OCI-LY7 (cell line): Measurements from ENCODE around the gene CACNA2D1. TPM values are rescaled to one million over a fixed set of nuclear protein-coding genes. Genes with fewer than 3 reads are reported as not detected.

Experiments
- BruUV-seq: library from RNA; stranded (reverse); fragments of 400-500 nt; replicated peaks from 2 replicates; lab custom pipeline; 2021; lab: Mats Ljungman, UMichigan
- CTCF ChIA-PET: fragments of 300-600 bp; sonication (Branson Sonifier 250); formaldehyde crosslinking; loops from one replicate; lab custom pipeline; 2022; ENCODE audit warnings: antibody characterized with exemption; ENCODE audit not compliant: unreplicated experiment; lab: Charles Lee
- POLR2A ChIA-PET: fragments of 300-600 bp; sonication (Branson Sonifier 250); formaldehyde crosslinking; loops from one replicate; lab custom pipeline; 2022; ENCODE audit warnings: antibody characterized with exemption; lab: Charles Lee
- DNase-seq: peaks from one replicate; pipeline ENCODE4 v3.0.0-alpha.2; 2015; ENCODE audit warnings: low spot score
- H2AFZ ChIP-seq: fragments of 200-600 bp; sonication (generic), shearing (Covaris generic); 2 replicates; pipeline ENCODE4 v1.6.1; 2014; ENCODE audit warnings: mild to moderate bottlenecking, antibody characterized with exemption, low read length, moderate library complexity
- H3K27ac ChIP-seq: fragments of 200-600 bp; sonication (generic); 2 replicates; pipeline ENCODE4 v1.5.1; 2014; ENCODE audit warnings: mixed run types, low read depth, mild to moderate bottlenecking, moderate library complexity, low read length, inconsistent platforms; ENCODE audit not compliant: poor library complexity, severe bottlenecking
- H3K36me3 ChIP-seq: fragments of 200-600 bp; sonication (generic); 2 replicates; pipeline ENCODE4 v1.6.1; 2014; ENCODE audit warnings: mild to moderate bottlenecking, antibody characterized with exemption, low read length, moderate library complexity, mixed read lengths; ENCODE audit not compliant: insufficient read depth
- H3K4me1 ChIP-seq: fragments of 200-600 bp; sonication (generic); 2 replicates; pipeline ENCODE4 v1.5.1; 2014; ENCODE audit warnings: mild to moderate bottlenecking, low read length; ENCODE audit not compliant: insufficient read depth, poor library complexity, severe bottlenecking
- H3K4me2 ChIP-seq: fragments of 200-600 bp; sonication (generic); 2 replicates; pipeline ENCODE4 v1.6.1; 2014; ENCODE audit warnings: mild to moderate bottlenecking, low read length
- H3K4me3 ChIP-seq: fragments of 200-600 bp; sonication (generic); 2 replicates; pipeline ENCODE4 v1.5.1; 2014; ENCODE audit warnings: mild to moderate bottlenecking, low read depth, low read length; ENCODE audit not compliant: poor library complexity, severe bottlenecking
- H3K79me2 ChIP-seq: fragments of 200-600 bp; sonication (generic); 2 replicates; pipeline ENCODE4 v1.6.1; 2016; ENCODE audit warnings: low read depth, mild to moderate bottlenecking, low read length, moderate library complexity, mixed read lengths; ENCODE audit not compliant: insufficient read depth
- H3K9me2 ChIP-seq: fragments of 200-600 bp; sonication (generic); 2 replicates; pipeline ENCODE4 v1.6.1; 2016; ENCODE audit warnings: mild to moderate bottlenecking, low read length, mixed read lengths; ENCODE audit not compliant: insufficient read depth
- H3K9me3 ChIP-seq: fragments of 200-600 bp; sonication (generic); 2 replicates; pipeline ENCODE4 v1.6.1; 2014; ENCODE audit warnings: mild to moderate bottlenecking, mixed run types, low read length, mixed read lengths
- H4K20me1 ChIP-seq: fragments of 200-600 bp; sonication (generic); 2 replicates; pipeline ENCODE4 v1.6.1; 2014; ENCODE audit warnings: mild to moderate bottlenecking, antibody characterized with exemption, low read length, moderate library complexity, mixed read lengths; ENCODE audit not compliant: insufficient read depth
- CTCF ChIP-seq: fragments of 200-600 bp; sonication (generic); conservative IDR thresholded peaks from 2 replicates; pipeline ENCODE4 v1.5.1; 2014; ENCODE audit warnings: mild to moderate bottlenecking, antibody characterized with exemption, low read length, moderate library complexity, mixed read lengths
- EZH2phosphoT487 ChIP-seq: fragments of 200-600 bp; sonication (generic); IDR thresholded peaks from 2 replicates; pipeline ENCODE4 v1.6.1; 2018; ENCODE audit warnings: low read depth, borderline replicate concordance, mild to moderate bottlenecking, mixed run types, antibody characterized with exemption, low read length, moderate library complexity, mixed read lengths
- intact Hi-C: fragments of 100-400 bp; cut with micrococcal nuclease; formaldehyde crosslinking; loops from one replicate; pipeline ENCODE4 v1.10.0; 2022; ENCODE audit not compliant: unreplicated experiment
- total RNA-seq, 2 experiments: library from RNA; depleted of rRNA in 1 of 2; stranded (reverse); fragments of >200 nt in 1 of 2; shearing (Covaris generic) in 1 of 2; gene quantifications; 2 replicates each; pipeline ENCODE4 v1.2.3, GENCODE V29; 2014 to 2022

Gene CACNA2D1
- total RNA-seq, 2 experiments from 2014 or later: not detected

- H3K9me3 ChIP-seq: no peaks in the 10 kb centered on the region
- H3K9me2 ChIP-seq: no peaks in the 10 kb centered on the region
- H4K20me1 ChIP-seq: no peaks in the 10 kb centered on the region
- no peaks in the 10 kb centered on the region for H3K4me1 ChIP-seq
- no peak overlapping the region for H3K4me3 ChIP-seq
- H3K36me3 ChIP-seq: no peaks in the 10 kb centered on the region
- H3K4me2 ChIP-seq: no peak overlapping the region
- TF ChIP-seq CTCF: no peak
- no peak for TF ChIP-seq EZH2phosphoT487
- no TSS peak for BruUV-seq
- H3K79me2 ChIP-seq: no peaks in the 10 kb centered on the region
- H3K27ac ChIP-seq: no peak overlapping the region
- ChIA-PET POLR2A (no interaction called here), CTCF (no interaction called here)
- DNase-seq: no peak
- intact Hi-C loops: no loop called here
- no peak overlapping the region for H2AFZ ChIP-seq
These were observed 58.8 kb downstream of the CACNA2D1 start for GRCh38 chr7:82384779-82385178.

GRCh38 chr7:82384051-82384464 lies 59.5 kb downstream of the CACNA2D1 start:
- no peaks in the 10 kb centered on the region for H4K20me1 ChIP-seq
- no peaks in the 10 kb centered on the region for H3K9me2 ChIP-seq
- DNase-seq: no peak
- ChIA-PET CTCF (no interaction called here), POLR2A (no interaction called here)
- no TSS peak for BruUV-seq
- H3K36me3 ChIP-seq: no peaks in the 10 kb centered on the region
- TF ChIP-seq CTCF (no peak), EZH2phosphoT487 (no peak)
- no peak overlapping the region for H2AFZ ChIP-seq
- no peaks in the 10 kb centered on the region for H3K79me2 ChIP-seq
- H3K4me2 ChIP-seq: no peak overlapping the region
- H3K4me1 ChIP-seq: no peaks in the 10 kb centered on the region
- no peak overlapping the region for H3K27ac ChIP-seq
- no peaks in the 10 kb centered on the region for H3K9me3 ChIP-seq
- intact Hi-C loops: no loop called here
- H3K4me3 ChIP-seq: no peak overlapping the region

- Histone ChIP-seq H3K4me3 (no peak overlapping the region), H4K20me1 (no peaks in the 10 kb centered on the region), H3K4me1 (no peaks in the 10 kb centered on the region), H3K79me2 (no peaks in the 10 kb centered on the region), H2AFZ (no peak overlapping the region), H3K9me3 (no peaks in the 10 kb centered on the region), H3K27ac (no peak overlapping the region), H3K9me2 (no peaks in the 10 kb centered on the region), H3K36me3 (no peaks in the 10 kb centered on the region), H3K4me2 (no peak overlapping the region)
- no peak for DNase-seq
- intact Hi-C loops: no loop called here
- TF ChIP-seq EZH2phosphoT487: no peak
- no peak for TF ChIP-seq CTCF
- ChIA-PET CTCF (no interaction called here), POLR2A (no interaction called here)
- no TSS peak for BruUV-seq
These were observed 61.3 kb downstream of the CACNA2D1 start for GRCh38 chr7:82382276-82382675.
